ENCODE results near the gene SGMS1. TPM values are rescaled to one million over a fixed set of nuclear protein-coding genes. Genes with fewer than 3 reads are reported as not detected.
"Not testable (repeated sequence)": the region's sequence is repeated elsewhere in the genome, so short reads cannot be mapped to it uniquely, and the experiment has no call there.

The SGMS1 gene
- total RNA-seq, 4 donors from 2014 or later, result 28.3 to 44.5 (median 41.7) TPM

GRCh38 chr10:50538555-50539398, 85.0 kb downstream of the SGMS1 start:
- no peak overlapping the region for H3K27ac ChIP-seq
- no peak for DNase-seq
- no peaks in the 10 kb centered on the region for H3K36me3 ChIP-seq
- intact Hi-C loops (cut with DNase I; ENCODE audit: low total_unique reads), result no loop called here
- H3K4me3 ChIP-seq, result no peak overlapping the region
- peaks cover 0 to 8% (median 0%) of the 10 kb centered on the region in 4 donors for H3K4me1 ChIP-seq
- no peaks in the 10 kb centered on the region for H3K27me3 ChIP-seq
- in situ Hi-C loops (cut with MboI; ENCODE audit: low pct_ligation_motif_present in 1 of 4, low pct_unique_long_range_greater_than_20kb in 1 of 4, low sequenced_read_pairs in 3 of 4), result no loop called here
- H3K9me3 ChIP-seq, result no peaks in the 10 kb centered on the region
- TF ChIP-seq EP300 (IDR thresholded peaks at IDR 0.05; ENCODE audit: low read depth) (no peak), POLR2A (IDR thresholded peaks at IDR 0.05) (no peak)
- WGBS, 2 donors (ENCODE audit: low coverage in 1 of 2), result 65 to 68% methylated on average over 3 to 7 of the region's 7 CpGs

GRCh38 chr10:50536617-50537240, 87.0 kb downstream of the SGMS1 start:
- no peaks in the 10 kb centered on the region for H3K27me3 ChIP-seq
- in situ Hi-C loops (cut with MboI; ENCODE audit: low pct_ligation_motif_present in 1 of 4, low pct_unique_long_range_greater_than_20kb in 1 of 4, low sequenced_read_pairs in 3 of 4) (no loop called here), intact Hi-C loops (cut with DNase I; ENCODE audit: low total_unique reads) (no loop called here)
- no peak for DNase-seq
- no peak overlapping the region for H3K27ac ChIP-seq
- TF ChIP-seq EP300 (IDR thresholded peaks at IDR 0.05; ENCODE audit: low read depth), result no peak
- TF ChIP-seq POLR2AphosphoS5 (IDR thresholded peaks at IDR 0.05), result no peak
- TF ChIP-seq POLR2A (IDR thresholded peaks at IDR 0.05), result no peak
- no peak for TF ChIP-seq CTCF (IDR thresholded peaks at IDR 0.05)
- H3K4me1 ChIP-seq, result no peaks in the 10 kb centered on the region
- no peak overlapping the region for H3K4me3 ChIP-seq
- H3K36me3 ChIP-seq, result no peaks in the 10 kb centered on the region
- H3K9me3 ChIP-seq, result no peaks in the 10 kb centered on the region

- in situ Hi-C loops (cut with MboI; ENCODE audit: low pct_ligation_motif_present in 1 of 4, low pct_unique_long_range_greater_than_20kb in 1 of 4, low sequenced_read_pairs in 3 of 4); H3K4me3 ChIP-seq; intact Hi-C loops (cut with DNase I; ENCODE audit: low total_unique reads); DNase-seq; H3K27me3 ChIP-seq; H3K36me3 ChIP-seq; H3K4me1 ChIP-seq; H3K27ac ChIP-seq; H3K9me3 ChIP-seq: not testable (repeated sequence)
- WGBS, 2 donors (ENCODE audit: low coverage in 1 of 2), result 79% methylated on average over 5 of the region's 5 CpGs; no CpG with 5 or more reads in 1 of the 2 donors
Observed at GRCh38 chr10:50534748-50535376, 88.9 kb downstream of the SGMS1 start.

- DNase-seq, result no peak
- intact Hi-C loops (cut with DNase I; ENCODE audit: low total_unique reads), result no loop called here
- H3K4me1 ChIP-seq, result no peaks in the 10 kb centered on the region
- 83 to 96% methylated on average over 1 of the region's 1 CpG for WGBS, 2 donors (ENCODE audit: low coverage in 1 of 2)
- no peaks in the 10 kb centered on the region for H3K36me3 ChIP-seq
- H3K27ac ChIP-seq, result no peak overlapping the region
- no peaks in the 10 kb centered on the region for H3K9me3 ChIP-seq
- no peak overlapping the region for H3K4me3 ChIP-seq
- TF ChIP-seq POLR2AphosphoS5 (IDR thresholded peaks at IDR 0.05) (no peak), CTCF (IDR thresholded peaks at IDR 0.05) (no peak)
- H3K27me3 ChIP-seq, result no peaks in the 10 kb centered on the region
- in situ Hi-C loops (cut with MboI; ENCODE audit: low pct_ligation_motif_present in 1 of 4, low pct_unique_long_range_greater_than_20kb in 1 of 4, low sequenced_read_pairs in 3 of 4), result no loop called here
Observed at GRCh38 chr10:50533296-50533695, 90.5 kb downstream of the SGMS1 start.

- no peaks in the 10 kb centered on the region for H3K36me3 ChIP-seq
- DNase-seq, result no peak
- TF ChIP-seq POLR2A (IDR thresholded peaks at IDR 0.05) (no peak), POLR2AphosphoS5 (IDR thresholded peaks at IDR 0.05) (no peak), CTCF (IDR thresholded peaks at IDR 0.05) (no peak), EP300 (IDR thresholded peaks at IDR 0.05; ENCODE audit: low read depth) (no peak)
- H3K27me3 ChIP-seq, result no peaks in the 10 kb centered on the region
- no peaks in the 10 kb centered on the region for H3K4me1 ChIP-seq
- WGBS, 2 donors (ENCODE audit: low coverage in 1 of 2), result 63 to 79% methylated on average over 3 to 5 of the region's 5 CpGs
- in situ Hi-C loops (cut with MboI; ENCODE audit: low pct_ligation_motif_present in 1 of 4, low pct_unique_long_range_greater_than_20kb in 1 of 4, low sequenced_read_pairs in 3 of 4), result no loop called here
- no peaks in the 10 kb centered on the region for H3K9me3 ChIP-seq
- no peak overlapping the region for H3K27ac ChIP-seq
- H3K4me3 ChIP-seq, result no peak overlapping the region
- intact Hi-C loops (cut with DNase I; ENCODE audit: low total_unique reads), result no loop called here
Observed at GRCh38 chr10:50531388-50532077, 92.2 kb downstream of the SGMS1 start.

Data from transverse colon (tissue), 4 donors.